Caco-2 (cell line): ENCODE measurements around the gene COMMD2. TPM values are rescaled to one million over a fixed set of nuclear protein-coding genes. Genes with fewer than 3 reads are reported as not detected.

Experiments
- BruUV-seq: library from RNA; stranded (reverse); fragments of 400-500 nt; replicated peaks from 2 replicates; lab custom pipeline; 2021; lab: Mats Ljungman, UMichigan
- CTCF ChIA-PET: fragments of 300-600 bp; sonication (Branson Sonifier 250); formaldehyde crosslinking; loops from one replicate; lab custom pipeline; 2022; ENCODE audit warnings: antibody characterized with exemption; lab: Charles Lee
- POLR2A ChIA-PET: fragments of 300-600 bp; sonication (Branson Sonifier 250); formaldehyde crosslinking; loops from one replicate; lab custom pipeline; 2022; ENCODE audit warnings: antibody characterized with exemption; lab: Charles Lee
- DNase-seq, 2 experiments: peaks; one replicate each; pipeline versions ENCODE4 v3.0.0 to v3.0.0-alpha.2; 2020 to 2022
- H3K27me3 ChIP-seq: replicated peaks from 2 replicates; pipeline ENCODE4 v1.6.0; 2011; ENCODE audit warnings: low read length; ENCODE audit not compliant: control insufficient read depth, insufficient read depth
- H3K36me3 ChIP-seq: 2 replicates; pipeline ENCODE4 v1.5.1; 2011; ENCODE audit warnings: low read length; ENCODE audit not compliant: control insufficient read depth, insufficient read depth
- H3K4me1 ChIP-seq: fragments of 250-450 bp; sonication (Bioruptor Pico); 2 replicates; pipeline ENCODE4 v1.5.1; 2020; ENCODE audit warnings: mild to moderate bottlenecking
- H3K4me3 ChIP-seq: 2 replicates; pipeline ENCODE4 v1.5.1; 2011; ENCODE audit warnings: low read depth, mild to moderate bottlenecking, control low read depth, low read length
- H3K9me3 ChIP-seq: fragments of 250-450 bp; sonication (Bioruptor Pico); 2 replicates; pipeline ENCODE4 v1.5.1; 2020; ENCODE audit warnings: mild to moderate bottlenecking, moderate library complexity
- H3K27ac Mint-ChIP-seq: one replicate; pipeline ENCODE4 v1.8.0; 2022; ENCODE audit warnings: mixed read lengths; ENCODE audit not compliant: unreplicated experiment
- H3K27me3 Mint-ChIP-seq: one replicate; pipeline ENCODE4 v1.8.0; 2022; ENCODE audit warnings: mixed read lengths; ENCODE audit not compliant: insufficient read depth, unreplicated experiment
- H3K36me3 Mint-ChIP-seq: one replicate; pipeline ENCODE4 v1.8.0; 2022; ENCODE audit warnings: mild to moderate bottlenecking, mixed read lengths; ENCODE audit not compliant: insufficient read depth, unreplicated experiment
- H3K4me1 Mint-ChIP-seq: one replicate; pipeline ENCODE4 v1.8.0; 2022; ENCODE audit warnings: low read depth, mixed read lengths; ENCODE audit not compliant: unreplicated experiment
- H3K4me3 Mint-ChIP-seq: one replicate; pipeline ENCODE4 v1.8.0; 2022; ENCODE audit warnings: mild to moderate bottlenecking, moderate library complexity, mixed read lengths; ENCODE audit not compliant: unreplicated experiment
- H3K9me3 Mint-ChIP-seq: one replicate; pipeline ENCODE4 v1.8.0; 2022; ENCODE audit warnings: mixed read lengths; ENCODE audit not compliant: unreplicated experiment
- intact Hi-C: fragments of 100-400 bp; cut with micrococcal nuclease; formaldehyde crosslinking; loops from one replicate; pipeline ENCODE4 v1.10.0; 2022; ENCODE audit not compliant: unreplicated experiment
- total RNA-seq: library from RNA; stranded (reverse); gene quantifications from 2 replicates; pipeline ENCODE4 v1.2.3, GENCODE V29; 2022
- TF ChIP-seq, protein P1 (sequence below), 2 experiments: fragments of 200-600 bp in 1 of 2; IDR thresholded peaks; 1 replicate in 1 of 2; 2 replicates in 1 of 2; pipeline versions ENCODE4 v1.5.1 to v1.8.0; 2011 to 2022; ENCODE audit warnings: antibody characterized with exemption in 1 of 2, control low read depth in 1 of 2, inconsistent platforms in 1 of 2, low read depth in 1 of 2, low read length in 1 of 2, mild to moderate bottlenecking in 1 of 2, moderate library complexity in 1 of 2; ENCODE audit not compliant: insufficient read depth in 1 of 2, severe bottlenecking in 1 of 2, unreplicated experiment in 1 of 2

Gene COMMD2
- total RNA-seq, 1 experiment from 2014 or later, result 42.6 TPM

GRCh38 chr3:149701206-149701976 is 50.9 kb downstream of the COMMD2 start:
- Mint-ChIP-seq H3K9me3 (peaks cover 34% of the 10 kb centered on the region), H3K36me3 (no peaks in the 10 kb centered on the region), H3K4me1 (no peaks in the 10 kb centered on the region), H3K4me3 (no peak overlapping the region), H3K27me3 (no peaks in the 10 kb centered on the region), H3K27ac (no peak overlapping the region)
- Histone ChIP-seq H3K27me3 (no peaks in the 10 kb centered on the region), H3K4me3 (no peak overlapping the region), H3K36me3 (no peaks in the 10 kb centered on the region), H3K9me3 (peaks cover 9% of the 10 kb centered on the region), H3K4me1 (no peaks in the 10 kb centered on the region)
- DNase-seq, result no peak
- TF ChIP-seq, protein P1, sequence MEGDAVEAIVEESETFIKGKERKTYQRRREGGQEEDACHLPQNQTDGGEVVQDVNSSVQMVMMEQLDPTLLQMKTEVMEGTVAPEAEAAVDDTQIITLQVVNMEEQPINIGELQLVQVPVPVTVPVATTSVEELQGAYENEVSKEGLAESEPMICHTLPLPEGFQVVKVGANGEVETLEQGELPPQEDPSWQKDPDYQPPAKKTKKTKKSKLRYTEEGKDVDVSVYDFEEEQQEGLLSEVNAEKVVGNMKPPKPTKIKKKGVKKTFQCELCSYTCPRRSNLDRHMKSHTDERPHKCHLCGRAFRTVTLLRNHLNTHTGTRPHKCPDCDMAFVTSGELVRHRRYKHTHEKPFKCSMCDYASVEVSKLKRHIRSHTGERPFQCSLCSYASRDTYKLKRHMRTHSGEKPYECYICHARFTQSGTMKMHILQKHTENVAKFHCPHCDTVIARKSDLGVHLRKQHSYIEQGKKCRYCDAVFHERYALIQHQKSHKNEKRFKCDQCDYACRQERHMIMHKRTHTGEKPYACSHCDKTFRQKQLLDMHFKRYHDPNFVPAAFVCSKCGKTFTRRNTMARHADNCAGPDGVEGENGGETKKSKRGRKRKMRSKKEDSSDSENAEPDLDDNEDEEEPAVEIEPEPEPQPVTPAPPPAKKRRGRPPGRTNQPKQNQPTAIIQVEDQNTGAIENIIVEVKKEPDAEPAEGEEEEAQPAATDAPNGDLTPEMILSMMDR (IDR thresholded peaks at IDR 0.05; ENCODE audit: insufficient read depth in 1 of 2, low read depth in 1 of 2, low read length in 1 of 2, severe bottlenecking in 1 of 2, unreplicated experiment in 1 of 2), result no peak
- no TSS peak for BruUV-seq
- ChIA-PET CTCF (no interaction called here), POLR2A (no interaction called here)
- intact Hi-C loops, result no loop called here

Other genes with a start within 250 kb of the COMMD2 start
- 16.2 and 19.1 TPM in 2 replicates for gene WWTR1, start 94.5 kb downstream of the COMMD2 start, total RNA-seq
- gene ANKUB1, start 40.1 kb upstream of the COMMD2 start, total RNA-seq, result not detected in 2 replicates
- gene RNF13, start 60.7 kb upstream of the COMMD2 start, total RNA-seq, result 35.6 and 44.2 TPM in 2 replicates
- gene PFN2, start 218.4 kb upstream of the COMMD2 start, total RNA-seq, result 39.3 and 45.9 TPM in 2 replicates